Effector CD8-positive, alpha-beta T cell (primary cell): ENCODE results near the gene PCYOX1L.

ENCODE experiments used
- DNase-seq: peaks from one replicate; lab custom pipeline; 2025; lab: John Stamatoyannopoulos, UW

PCYOX1L gene

DNA sequence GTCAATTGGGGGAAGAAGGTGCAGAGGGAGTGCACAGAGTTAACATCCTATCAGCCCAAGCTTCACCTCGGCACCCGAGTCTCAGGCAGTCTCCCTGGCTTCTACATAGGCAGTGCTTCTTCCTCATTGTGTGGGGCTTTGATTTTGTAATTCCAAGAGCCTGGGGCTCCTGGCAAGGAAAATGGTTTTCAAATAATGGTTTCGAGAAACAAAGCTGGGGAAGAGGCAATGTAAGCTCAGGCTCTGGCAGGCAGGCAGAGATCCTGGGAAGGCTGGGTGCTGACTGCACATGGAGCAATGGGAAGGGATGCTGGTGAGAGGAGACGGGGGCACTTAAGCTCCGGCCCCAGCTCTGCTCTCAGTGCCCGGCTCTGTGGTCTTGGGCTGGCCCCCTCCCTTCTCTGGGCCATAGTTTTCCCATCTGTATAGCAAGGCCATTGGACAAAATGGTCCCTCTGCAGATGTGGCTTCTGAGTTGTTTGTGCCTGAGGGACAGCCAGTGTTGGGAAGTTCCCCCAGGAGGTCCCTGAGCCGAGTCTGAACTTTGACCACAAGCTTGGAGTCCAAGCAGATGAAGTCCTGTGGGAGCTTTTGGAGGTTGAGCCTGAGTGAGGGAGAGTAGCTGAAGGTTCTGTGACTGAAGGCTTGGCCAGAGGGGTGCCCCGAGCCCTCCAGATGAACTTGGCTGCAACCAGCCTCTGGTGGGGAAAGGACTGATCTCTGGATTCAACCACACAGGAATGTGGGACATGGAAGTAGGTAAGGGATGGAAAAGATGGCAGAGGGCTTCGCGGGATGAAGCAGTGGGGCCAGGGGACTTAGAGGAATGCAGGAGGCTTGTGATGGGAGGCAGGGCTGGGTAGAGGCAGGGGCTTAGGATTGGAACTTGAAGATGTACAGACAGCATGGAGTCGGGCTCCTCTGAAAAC lies 49.7 kb downstream of the PCYOX1L start:
- DNase-seq: no peak

DNA sequence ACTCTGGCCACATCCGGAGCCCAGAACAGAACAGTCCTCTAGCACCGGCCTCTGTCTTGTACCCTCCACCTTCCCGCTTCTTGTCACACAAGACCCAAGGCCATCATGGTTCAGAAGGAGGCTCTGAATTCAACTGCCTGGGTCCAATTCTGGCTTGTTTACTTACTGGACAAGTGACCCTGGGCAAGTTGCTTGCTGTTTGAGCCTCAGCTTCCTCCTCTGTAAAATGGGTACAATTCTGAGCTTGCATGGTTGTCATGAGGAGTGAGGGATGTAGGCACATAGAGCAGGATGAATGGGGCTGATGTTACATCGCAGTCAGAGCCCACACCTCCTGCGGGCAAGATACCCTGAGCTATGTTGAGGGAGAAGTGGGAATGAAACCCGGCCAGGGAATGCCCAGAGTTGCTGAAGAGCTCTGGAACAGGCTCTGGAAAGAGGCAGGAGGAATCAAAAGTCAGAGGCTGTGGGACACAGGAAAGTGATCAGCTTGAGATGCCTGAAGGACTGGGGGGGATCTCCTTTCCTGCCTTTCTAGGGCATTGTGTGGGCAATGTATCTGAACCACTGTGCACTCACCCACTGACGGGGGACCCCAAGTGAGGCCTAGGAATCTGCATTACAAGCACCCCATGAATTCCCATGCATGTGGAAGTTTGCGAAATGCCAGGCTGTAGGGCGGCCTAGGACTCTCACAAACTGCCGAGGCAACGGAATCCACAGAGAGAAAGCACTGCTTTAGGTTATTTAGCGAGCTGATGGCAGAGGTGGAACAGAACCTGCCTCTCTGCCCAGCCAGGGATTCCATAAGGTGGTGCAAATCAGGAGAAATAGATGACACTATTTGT lies 50.6 kb downstream of the PCYOX1L start:
- no peak for DNase-seq

DNA sequence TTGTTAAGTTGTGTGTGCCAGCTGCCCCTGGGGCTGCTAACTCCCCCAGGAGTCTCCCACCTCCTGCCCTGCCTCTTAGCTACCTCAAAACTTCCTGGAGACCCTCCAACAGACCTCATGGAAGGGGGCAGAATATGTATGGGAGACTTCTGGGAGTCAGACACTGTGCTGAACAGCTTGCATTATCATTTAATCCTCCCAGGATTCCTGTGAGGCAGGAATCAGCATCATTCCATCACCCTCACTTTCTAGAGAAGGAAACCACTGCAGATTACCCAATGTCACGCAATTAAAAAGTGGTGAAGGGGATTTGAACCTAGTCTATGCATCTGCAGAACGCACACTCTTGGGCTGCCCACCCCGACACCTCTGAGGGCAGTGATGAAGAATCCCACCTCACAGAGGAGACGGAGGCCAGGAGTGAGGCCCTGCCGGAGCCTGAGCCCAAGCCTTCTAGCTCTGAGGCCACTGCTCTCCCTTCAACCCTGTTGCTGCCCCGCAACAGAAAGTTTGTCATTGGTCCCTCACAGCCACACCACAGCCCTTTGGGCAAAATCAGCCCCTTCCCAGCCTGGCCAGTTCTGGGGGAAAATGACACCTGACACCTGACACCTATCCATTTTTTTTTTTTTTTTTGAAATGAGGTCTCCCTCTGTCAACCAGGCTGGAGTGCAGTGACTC lies 51.6 kb downstream of the PCYOX1L start:
- DNase-seq: no peak

DNA sequence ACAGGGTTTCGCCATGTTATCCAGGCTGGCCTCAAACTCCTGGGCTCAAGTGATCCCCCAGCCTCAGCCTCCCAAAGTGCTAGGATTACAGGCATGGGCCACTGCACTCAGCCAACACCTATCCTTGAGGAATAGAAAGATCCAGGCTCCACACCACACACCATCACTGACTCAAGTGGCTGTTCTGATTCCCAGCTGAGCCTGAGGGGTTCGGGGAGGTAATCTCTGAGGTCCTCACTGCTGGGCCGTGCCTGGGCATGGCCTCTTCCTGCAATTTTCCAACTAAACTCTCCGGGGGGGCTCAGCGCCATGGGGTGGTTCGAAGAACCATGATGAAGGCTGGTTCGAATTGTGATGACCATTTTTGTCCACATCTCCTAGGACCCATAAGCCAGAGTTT lies 52.2 kb downstream of the PCYOX1L start:
- DNase-seq: no peak

DNA sequence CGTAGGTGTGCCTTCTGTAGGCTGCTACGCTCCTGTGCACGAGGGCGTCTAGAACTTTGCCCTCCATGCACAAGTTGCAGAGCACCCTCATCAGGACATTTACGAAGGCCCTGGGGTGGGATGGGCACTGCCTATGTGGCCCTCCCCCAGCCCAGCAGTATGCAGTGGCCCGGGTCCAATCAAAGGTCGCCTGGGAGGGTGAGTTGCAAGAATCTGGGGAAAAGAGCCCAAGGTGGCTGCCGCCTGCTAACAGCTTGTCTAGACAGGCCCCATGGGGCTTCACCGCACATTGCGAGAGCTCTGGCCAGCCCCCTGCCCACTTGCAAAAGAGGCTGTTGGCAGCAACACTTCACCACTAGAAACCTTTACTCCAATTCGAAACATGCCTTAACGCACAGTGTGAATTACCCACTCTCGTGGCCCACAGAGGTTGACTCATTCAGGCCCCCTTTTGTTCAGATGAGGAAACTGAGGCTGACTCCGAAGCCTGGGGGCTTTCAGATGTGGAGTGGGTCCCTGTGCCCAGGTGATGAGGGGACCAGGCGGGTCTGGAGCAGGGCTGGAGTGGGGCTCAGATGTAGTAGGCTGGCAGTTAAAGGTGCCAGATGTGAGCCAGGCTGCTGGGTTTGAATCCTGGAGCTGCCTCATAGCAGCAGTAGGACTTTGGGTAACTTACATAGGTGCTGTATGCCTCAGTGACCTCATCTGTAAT lies 53.0 kb downstream of the PCYOX1L start:
- DNase-seq: no peak

DNA sequence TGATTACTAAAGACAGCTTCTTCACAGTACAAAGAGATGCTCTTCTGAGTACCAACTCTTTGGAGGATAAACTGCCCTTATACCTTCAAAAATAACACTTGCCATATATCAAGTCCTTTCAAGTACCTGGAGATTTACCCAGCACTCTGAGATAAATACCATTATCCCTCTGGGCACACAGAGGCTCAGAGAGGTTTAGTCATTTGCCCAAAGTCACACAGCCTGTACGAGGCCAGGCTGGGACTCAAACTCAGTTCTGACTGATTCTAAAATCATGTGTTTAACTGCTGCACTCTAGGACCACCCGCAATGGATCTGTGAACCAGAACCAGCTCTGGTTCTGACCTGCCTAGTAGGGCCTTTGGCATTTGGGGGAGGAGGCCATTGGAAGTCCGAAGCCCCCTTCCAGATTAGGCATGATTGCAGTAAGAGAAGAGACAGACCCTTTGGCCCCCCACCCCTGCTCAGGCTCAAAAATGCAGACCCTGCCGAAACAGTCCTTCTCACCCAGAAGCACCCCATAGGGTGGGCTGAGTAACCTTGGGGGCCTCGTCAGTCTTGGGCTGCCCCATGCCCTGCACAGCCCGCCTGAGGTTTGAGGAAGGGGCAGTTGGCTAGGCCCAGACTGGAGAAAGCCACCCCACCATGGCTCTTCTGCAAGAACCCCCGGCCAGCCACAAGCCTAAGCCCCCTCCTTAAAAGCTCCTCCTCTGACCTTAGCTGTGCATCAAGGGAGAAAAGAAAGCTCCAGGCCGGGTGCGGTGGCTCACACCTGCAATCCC lies 54.1 kb downstream of the PCYOX1L start:
- DNase-seq: no peak

DNA sequence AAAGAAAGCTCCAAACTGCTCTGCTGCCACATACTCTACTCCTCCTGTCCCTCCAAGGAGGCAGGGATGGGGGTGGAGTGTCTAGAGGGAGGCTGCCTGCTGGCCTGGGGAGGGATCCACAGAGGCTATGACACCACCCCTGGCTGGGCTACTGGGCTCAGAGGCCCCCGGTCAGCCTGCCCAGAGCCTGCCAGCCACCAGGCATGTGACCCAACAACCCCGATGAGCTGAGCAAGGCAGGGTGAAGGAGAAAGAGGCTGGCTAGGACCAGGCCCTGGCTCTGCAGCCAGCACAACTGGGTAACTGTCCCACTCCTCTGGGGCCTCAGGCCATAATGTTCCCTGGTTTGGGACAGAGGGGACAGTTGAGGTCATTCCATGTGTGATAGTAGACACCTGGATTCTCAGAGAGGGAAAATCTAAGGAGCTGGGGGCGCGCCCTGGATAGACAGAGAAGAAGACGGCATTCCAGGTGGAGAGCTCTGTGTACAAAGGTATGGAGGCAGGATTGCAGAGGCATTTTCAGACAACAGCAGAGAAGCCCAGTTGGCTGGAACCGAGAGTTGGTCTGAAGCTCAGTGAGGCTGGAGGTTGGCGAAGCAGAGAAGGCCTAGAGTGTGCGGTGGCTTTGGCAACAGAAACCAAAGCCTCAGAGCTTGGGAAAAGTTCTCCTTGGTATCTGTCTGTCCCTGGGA lies 55.1 kb downstream of the PCYOX1L start:
- no peak for DNase-seq

DNA sequence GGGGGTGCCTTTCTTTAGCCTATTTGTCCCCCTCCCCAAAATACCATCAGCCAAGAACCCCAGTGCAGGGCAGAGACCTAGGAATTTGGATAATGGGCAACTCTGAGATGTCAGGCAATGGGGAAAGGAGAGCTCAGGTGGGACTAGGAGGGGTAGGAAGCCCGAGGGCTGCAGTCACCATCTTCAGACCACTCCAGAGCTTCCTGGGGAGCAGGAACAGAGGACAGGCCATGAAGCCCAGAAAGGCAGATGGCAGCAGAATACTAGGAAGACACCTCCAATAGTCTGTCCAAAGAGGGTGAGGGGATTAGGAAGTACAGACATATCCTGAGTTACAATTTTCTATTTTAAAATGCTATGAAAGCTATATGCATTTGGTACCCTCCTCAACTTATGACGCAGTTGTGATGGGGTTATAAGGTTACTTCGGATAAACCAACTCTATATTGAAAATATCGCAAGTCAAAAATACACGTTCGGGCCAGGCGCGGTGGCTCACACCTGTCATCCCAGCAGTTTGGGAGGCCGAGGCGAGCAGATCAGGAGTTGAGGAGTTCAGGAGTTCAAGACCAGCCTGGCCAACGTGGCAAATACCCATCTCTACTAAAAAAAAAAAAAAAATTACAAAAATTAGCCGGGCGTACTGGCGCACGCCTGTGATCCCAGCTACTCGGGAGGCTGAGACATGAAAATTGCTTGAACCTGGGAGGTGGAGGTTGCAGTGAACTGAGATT lies 55.8 kb downstream of the PCYOX1L start:
- no peak for DNase-seq

DNA sequence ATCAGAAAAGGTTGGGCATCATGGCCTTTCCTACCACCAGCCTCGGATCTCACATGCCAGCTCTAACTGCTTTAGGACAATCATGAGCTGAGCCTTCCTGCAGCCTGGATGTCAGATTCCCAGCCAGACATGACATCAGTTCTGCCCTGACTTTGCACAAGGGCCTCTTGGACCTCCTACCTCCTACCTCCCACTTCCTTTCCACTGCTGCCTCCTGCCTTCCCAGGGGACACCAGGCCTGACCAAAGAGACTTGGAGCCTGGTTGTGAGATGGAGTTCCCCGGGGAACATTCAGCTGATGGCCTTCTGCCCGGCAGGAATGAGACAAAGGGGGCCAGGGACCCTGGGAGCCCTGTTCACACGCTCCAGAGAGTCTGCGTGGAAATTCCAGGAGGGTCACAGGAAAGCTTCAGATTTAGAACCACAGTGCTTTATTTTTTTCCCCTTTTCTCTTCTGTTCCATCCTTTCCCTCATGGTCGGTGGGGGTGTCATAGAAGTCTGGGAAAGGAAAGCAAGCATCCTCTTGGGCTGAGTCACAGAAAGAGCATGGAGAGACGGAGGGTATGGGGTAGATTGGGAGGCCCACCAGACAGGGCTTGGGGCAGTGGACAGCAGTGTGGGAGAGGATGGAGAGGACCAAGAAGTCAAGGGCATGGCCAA lies 56.7 kb downstream of the PCYOX1L start:
- DNase-seq: no peak

DNA sequence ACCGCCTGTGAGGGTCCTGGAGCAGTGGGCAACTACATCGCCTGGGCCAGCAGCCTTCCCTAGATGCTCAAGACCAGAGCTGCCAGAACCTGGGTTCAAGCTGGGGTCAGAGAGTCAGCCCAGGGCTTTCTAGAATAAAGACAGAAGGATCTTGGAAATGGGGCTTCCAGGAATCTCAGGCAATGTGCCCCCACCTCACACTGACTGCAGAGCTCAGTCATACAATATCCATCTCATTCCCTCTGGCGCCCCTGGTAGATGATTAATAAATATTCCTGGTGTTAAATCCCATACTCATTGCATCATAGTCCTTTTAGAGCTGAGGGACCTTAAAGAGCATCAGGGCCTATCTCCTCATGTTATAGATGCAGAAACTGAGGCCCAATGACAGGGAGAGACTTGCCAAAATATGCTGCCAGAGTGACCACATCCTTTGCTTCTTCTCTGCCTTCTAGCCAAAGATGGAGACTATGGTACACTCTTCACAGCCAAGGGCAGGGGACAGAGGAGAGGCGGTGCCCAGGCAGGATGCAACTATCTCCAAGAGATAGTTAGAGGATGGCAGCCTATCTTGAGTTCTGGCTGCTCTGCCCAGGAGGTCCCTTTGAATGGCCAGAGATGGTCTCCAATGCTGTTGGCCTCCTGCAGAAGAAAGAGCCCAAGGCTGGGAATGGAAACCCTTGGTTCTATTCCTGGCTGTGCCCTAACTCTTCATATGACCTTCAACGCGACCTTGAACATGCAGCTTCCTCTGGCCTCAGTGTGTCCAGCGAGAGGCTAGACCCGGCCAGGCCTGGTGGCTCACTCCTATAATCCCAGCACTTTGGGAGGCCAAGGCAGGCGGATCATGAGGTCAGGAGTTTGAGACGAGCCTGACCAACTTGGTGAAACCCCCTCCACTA lies 57.5 kb downstream of the PCYOX1L start:
- no peak for DNase-seq

DNA sequence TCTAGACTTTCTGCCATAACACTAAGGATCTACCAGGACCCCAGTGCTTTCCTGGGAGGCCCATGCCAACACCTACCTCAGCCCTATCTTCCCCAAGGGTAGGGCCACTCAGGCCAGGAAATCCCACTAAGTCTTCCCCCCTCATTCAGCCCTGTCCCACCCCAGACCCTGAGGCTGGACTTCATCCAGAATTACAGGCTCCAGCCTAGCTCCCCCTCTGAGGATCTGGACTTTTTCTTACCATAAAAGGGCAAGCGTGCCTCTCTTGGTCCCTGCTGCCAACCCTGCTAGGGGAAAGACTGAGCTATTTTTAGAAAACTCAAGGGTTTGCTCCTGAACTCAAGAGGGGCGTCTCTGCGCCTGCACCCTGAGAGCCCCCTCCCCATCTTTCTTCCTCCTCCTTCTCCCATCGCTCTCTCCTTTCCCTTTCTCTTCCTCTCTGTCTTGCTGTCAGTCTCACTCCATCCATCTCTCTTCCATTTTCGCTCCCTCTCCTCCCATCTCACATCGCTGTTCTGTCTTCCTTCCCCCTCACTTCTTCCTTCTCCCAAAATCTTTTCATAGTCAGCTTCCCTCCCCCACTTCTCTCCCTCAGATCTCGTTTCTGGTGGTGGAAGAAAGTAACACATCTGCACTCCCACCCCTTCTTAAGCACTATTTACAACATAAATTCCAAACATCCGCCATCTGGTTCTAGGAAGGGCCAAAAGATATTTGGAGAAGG lies 59.3 kb downstream of the PCYOX1L start:
- DNase-seq: no peak

DNA sequence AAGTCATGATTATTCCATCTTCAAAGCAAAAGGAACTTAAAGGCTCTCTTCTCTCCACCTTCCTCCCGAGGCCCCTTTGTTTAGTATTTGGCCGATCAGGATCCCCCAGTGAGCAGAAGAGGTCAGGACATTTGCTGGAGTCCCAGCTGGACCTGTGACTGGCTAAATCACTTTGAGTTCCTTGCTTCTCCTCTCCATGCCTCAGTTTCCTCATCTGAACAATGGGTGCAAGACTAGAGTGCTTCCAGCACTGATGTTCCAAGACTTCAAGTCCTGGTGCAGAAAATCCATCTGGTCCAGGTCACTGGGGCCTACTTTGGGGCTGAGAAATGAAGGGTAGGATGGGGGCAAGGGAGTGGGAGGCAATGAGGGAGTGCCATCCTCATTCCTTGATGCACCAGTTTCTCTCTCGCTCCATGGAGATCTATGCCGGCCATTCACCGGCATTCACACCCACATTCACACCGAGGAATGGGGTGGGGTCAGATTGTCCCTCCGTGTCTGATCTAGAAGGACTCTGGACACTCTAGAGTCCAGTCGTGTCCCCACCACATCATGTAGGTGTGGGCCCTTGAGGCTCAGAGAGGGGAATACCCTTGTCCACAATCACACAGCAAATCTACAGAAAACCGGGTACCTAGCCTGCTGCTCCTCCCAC lies 60.0 kb downstream of the PCYOX1L start:
- no peak for DNase-seq

DNA sequence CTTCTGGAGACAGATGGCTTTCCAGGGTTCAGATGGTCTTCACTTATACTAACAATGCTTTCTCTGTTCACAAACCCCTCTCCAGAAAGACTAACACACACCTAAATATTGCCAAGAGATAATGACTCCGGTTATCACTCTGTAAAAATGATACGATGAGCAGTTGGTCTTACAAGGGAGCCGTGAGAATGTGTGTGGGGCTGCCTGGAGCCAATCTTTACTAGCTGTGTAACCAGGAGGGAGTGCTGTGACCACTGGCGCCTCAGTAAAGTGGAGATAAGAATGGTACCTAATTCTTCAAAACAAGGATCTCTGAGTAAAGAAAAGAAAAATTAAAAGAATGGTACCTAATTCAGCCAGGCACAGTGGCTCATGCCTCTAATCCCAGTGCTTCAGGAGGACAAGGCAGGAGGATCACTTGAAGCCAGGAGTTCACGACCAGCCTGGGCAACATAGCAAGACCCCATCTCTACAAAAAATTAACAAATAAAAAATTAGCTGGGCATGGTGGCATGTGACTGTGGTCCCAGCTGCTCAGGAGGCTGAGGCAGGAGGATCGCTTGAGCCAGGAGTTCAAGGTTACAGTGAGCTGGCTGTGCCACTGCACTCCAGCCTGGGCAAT lies 61.2 kb downstream of the PCYOX1L start:
- DNase-seq: no peak
